Neuronal stem cell (in vitro differentiated cells): Measurements from ENCODE around the gene MAGEA9B.
"Not testable (repeated sequence)": the region's sequence is repeated elsewhere in the genome, so short reads cannot be mapped to it uniquely, and the experiment has no call there.

Experiments used
- DNase-seq: peaks from one replicate; pipeline ENCODE4 v3.0.0-alpha.2; 2013; ENCODE audit warnings: low spot score
- H2AFZ ChIP-seq: one replicate; pipeline ENCODE4 v1.6.1; 2013; ENCODE audit warnings: mild to moderate bottlenecking, low read length, inconsistent platforms
- H2AK5ac ChIP-seq: 2 replicates; pipeline ENCODE4 v1.6.1; 2013; ENCODE audit warnings: low read depth, mild to moderate bottlenecking, inconsistent platforms, low read length, moderate library complexity, mixed read lengths
- H2BK120ac ChIP-seq: 2 replicates; pipeline ENCODE4 v1.6.1; 2013; ENCODE audit warnings: low read depth, mild to moderate bottlenecking, inconsistent platforms, low read length, moderate library complexity, mixed read lengths
- H2BK12ac ChIP-seq: one replicate; pipeline ENCODE4 v1.6.1; 2013; ENCODE audit warnings: low read length, inconsistent platforms
- H2BK15ac ChIP-seq: 2 replicates; pipeline ENCODE4 v1.6.1; 2013; ENCODE audit warnings: mild to moderate bottlenecking, low read length, inconsistent platforms, mixed read lengths
- H2BK5ac ChIP-seq: one replicate; pipeline ENCODE4 v1.6.1; 2013; ENCODE audit warnings: inconsistent platforms, mild to moderate bottlenecking, low read length, moderate library complexity
- H3K14ac ChIP-seq: one replicate; pipeline ENCODE4 v1.6.1; 2013; ENCODE audit warnings: low read length, inconsistent platforms
- H3K18ac ChIP-seq: 2 replicates; pipeline ENCODE4 v1.6.1; 2013; ENCODE audit warnings: low read length, inconsistent platforms
- H3K23ac ChIP-seq: 2 replicates; pipeline ENCODE4 v1.6.1; 2013; ENCODE audit warnings: low read depth, mild to moderate bottlenecking, mixed read lengths, low read length, inconsistent platforms; ENCODE audit not compliant: poor library complexity
- H3K27ac ChIP-seq: replicated peaks from 3 replicates; pipeline ENCODE4 v1.5.1; 2013; ENCODE audit warnings: low read length, inconsistent platforms
- H3K27me3 ChIP-seq, 3 experiments: 2 replicates each; pipeline ENCODE4 v1.6.1; 2013; ENCODE audit warnings: low read length in 3 of 3, mild to moderate bottlenecking in 2 of 3, inconsistent platforms in 1 of 3, low read depth in 1 of 3, mixed read lengths in 1 of 3, moderate library complexity in 1 of 3; ENCODE audit not compliant: control insufficient read depth in 3 of 3, insufficient read depth in 3 of 3
- H3K36me3 ChIP-seq, 2 donors: replicated peaks in 1 of 2; 2 replicates each; pipeline ENCODE4 v1.6.1; 2013; ENCODE audit warnings: low read length in 2 of 2; ENCODE audit not compliant: control insufficient read depth in 2 of 2, insufficient read depth in 2 of 2
- H3K4ac ChIP-seq: 2 replicates; pipeline ENCODE4 v1.6.1; 2013; ENCODE audit warnings: inconsistent platforms, mild to moderate bottlenecking, low read length, moderate library complexity
- H3K4me1 ChIP-seq, 2 donors: 1 replicate in 1 of 2; 2 replicates in 1 of 2; pipeline ENCODE4 v1.6.1; 2013; ENCODE audit warnings: low read length in 2 of 2, low read depth in 1 of 2; ENCODE audit not compliant: control insufficient read depth in 2 of 2, insufficient read depth in 1 of 2
- H3K4me2 ChIP-seq: one replicate; pipeline ENCODE4 v1.6.1; 2013; ENCODE audit warnings: mild to moderate bottlenecking, low read length, inconsistent platforms; ENCODE audit not compliant: insufficient read depth, poor library complexity, severe bottlenecking
- H3K4me3 ChIP-seq, 2 donors: 2 replicates each; pipeline ENCODE4 v1.5.1; 2013; ENCODE audit warnings: low read length in 2 of 2, mild to moderate bottlenecking in 2 of 2, inconsistent platforms in 1 of 2, moderate library complexity in 1 of 2
- H3K79me1 ChIP-seq: one replicate; pipeline ENCODE4 v1.6.1; 2013; ENCODE audit warnings: low read depth, mild to moderate bottlenecking, inconsistent platforms, low read length, moderate library complexity
- H3K9ac ChIP-seq: one replicate; pipeline ENCODE4 v1.6.1; 2013; ENCODE audit warnings: mild to moderate bottlenecking, low read depth, low read length, inconsistent platforms; ENCODE audit not compliant: poor library complexity
- H3K9me3 ChIP-seq, 2 donors: replicated peaks in 1 of 2; 2 replicates each; pipeline versions ENCODE3 to v1.6.1; 2013; ENCODE audit warnings: low read length in 2 of 2, mild to moderate bottlenecking in 2 of 2, inconsistent platforms in 1 of 2, low read depth in 1 of 2, mixed read lengths in 1 of 2, moderate library complexity in 1 of 2; ENCODE audit not compliant: control insufficient read depth in 2 of 2, insufficient read depth in 1 of 2
- H4K8ac ChIP-seq: one replicate; pipeline ENCODE4 v1.6.1; 2013; ENCODE audit warnings: low read depth, mild to moderate bottlenecking, inconsistent platforms, low read length, moderate library complexity
- H4K91ac ChIP-seq: one replicate; pipeline ENCODE4 v1.6.1; 2013; ENCODE audit warnings: low read length, low read depth, mild to moderate bottlenecking, inconsistent platforms; ENCODE audit not compliant: poor library complexity
- WGBS, 2 donors: extraction: QIAGEN DNeasy Blood & Tissue Kit; methylation state at CpG; one replicate each; pipeline ENCODE4 v1.1.7; 2013; ENCODE audit warnings: missing lambda C conversion rate in 2 of 2, mixed read lengths in 1 of 2; ENCODE audit not compliant: insufficient read length in 2 of 2, insufficient replicate concordance in 1 of 2; ENCODE audit errors: extremely low coverage in 2 of 2; 5-methylcytosine and 5-hydroxymethylcytosine counted together

Gene MAGEA9B

DNA sequence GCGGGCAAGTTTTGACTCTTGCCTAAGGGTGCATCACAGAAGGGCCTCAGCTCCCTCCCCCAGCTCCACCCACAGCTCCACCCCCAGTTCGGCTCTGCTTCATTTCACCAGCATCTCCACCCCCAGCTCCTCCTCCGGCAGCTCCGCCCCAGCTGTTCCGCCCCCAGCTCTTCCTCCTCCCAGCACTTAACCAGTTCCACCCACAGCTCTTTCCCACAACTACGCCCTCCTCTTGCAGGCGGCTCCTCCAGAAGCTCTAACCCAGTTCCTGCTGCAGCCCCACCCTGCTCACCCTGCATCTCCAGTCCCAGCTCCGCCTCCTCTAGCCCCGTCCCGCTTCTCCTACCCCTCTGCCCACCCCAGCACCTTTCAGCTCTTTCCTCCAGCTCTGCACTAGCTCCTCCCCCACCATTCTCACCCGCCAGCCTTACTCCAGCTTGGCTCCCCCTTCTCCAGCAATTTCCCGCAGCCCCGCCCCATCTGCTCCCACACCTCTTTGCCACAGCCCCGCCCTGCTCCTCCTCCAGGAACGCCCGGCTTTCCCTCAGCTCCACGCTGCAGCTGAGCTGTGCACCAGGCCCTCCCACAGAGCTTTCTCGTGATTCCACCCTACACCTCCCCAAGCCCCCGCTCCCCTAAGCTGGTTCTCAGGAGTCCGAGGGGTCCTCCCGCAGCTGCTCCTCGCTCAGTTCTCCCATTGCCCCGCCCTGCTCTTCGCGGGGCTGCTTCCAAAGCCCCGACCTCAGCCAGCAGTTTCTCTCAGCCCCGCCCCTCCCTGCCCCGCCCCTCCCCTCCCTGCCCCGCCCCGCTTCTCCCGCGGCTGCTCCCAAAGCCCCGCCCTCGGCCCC is 47.8 kb downstream of the MAGEA9B start:
- H3K4me1 ChIP-seq = no peaks in the 10 kb centered on the region
- no peak overlapping the region for H3K14ac ChIP-seq
- peak overlapping the region; percentile 93 for H2AFZ ChIP-seq
- no peak overlapping the region for H2BK15ac ChIP-seq
- peak overlapping the region; percentile 87 for H3K27ac ChIP-seq
- no peaks in the 10 kb centered on the region for H3K36me3 ChIP-seq
- no peak overlapping the region for H3K4ac ChIP-seq
- H3K4me3 ChIP-seq = peak overlapping the region; percentile 54 to 79
- no peak overlapping the region for H2BK12ac ChIP-seq
- no peak overlapping the region for H2BK120ac ChIP-seq
- peak overlapping the region; percentile 40 for H3K4me2 ChIP-seq
- H2BK5ac ChIP-seq = peak overlapping the region; percentile 39
- no peaks in the 10 kb centered on the region for H3K27me3 ChIP-seq
- H2AK5ac ChIP-seq = no peak overlapping the region
- WGBS, 2 donors = no CpG with 5 or more reads among the region's 34 CpGs
- H3K79me1 ChIP-seq = no peaks in the 10 kb centered on the region
- no peak overlapping the region for H4K8ac ChIP-seq
- peak; percentile 79 for DNase-seq
- H3K23ac ChIP-seq = no peak overlapping the region
- H4K91ac ChIP-seq = no peak overlapping the region
- H3K9ac ChIP-seq = peak overlapping the region; percentile 70
- peak overlapping the region; percentile 71 for H3K18ac ChIP-seq
- no peaks in the 10 kb centered on the region for H3K9me3 ChIP-seq

- not testable (repeated sequence) for H2BK5ac ChIP-seq, H4K8ac ChIP-seq, H2AFZ ChIP-seq, H2BK120ac ChIP-seq, H2BK15ac ChIP-seq, H2AK5ac ChIP-seq, H4K91ac ChIP-seq, H3K4ac ChIP-seq, H3K36me3 ChIP-seq, H3K9ac ChIP-seq, H3K27ac ChIP-seq, H2BK12ac ChIP-seq, H3K4me3 ChIP-seq, H3K4me1 ChIP-seq, H3K9me3 ChIP-seq, H3K27me3 ChIP-seq, H3K18ac ChIP-seq, H3K14ac ChIP-seq, H3K4me2 ChIP-seq, H3K79me1 ChIP-seq, H3K23ac ChIP-seq, DNase-seq
- WGBS, 2 donors = no CpG with 5 or more reads among the region's 11 CpGs
Observed at GRCh38 chrX:149537474-149537873, 49.8 kb downstream of the MAGEA9B start.

- not testable (repeated sequence) for H4K91ac ChIP-seq, H4K8ac ChIP-seq, H3K14ac ChIP-seq, H3K4ac ChIP-seq, DNase-seq, H3K27ac ChIP-seq, H2BK120ac ChIP-seq, H2BK5ac ChIP-seq, H3K9ac ChIP-seq, H3K27me3 ChIP-seq, H2BK15ac ChIP-seq, H3K4me2 ChIP-seq, H3K4me1 ChIP-seq, H3K36me3 ChIP-seq, H2BK12ac ChIP-seq, H3K79me1 ChIP-seq, H3K18ac ChIP-seq, H2AFZ ChIP-seq, H3K4me3 ChIP-seq, H3K23ac ChIP-seq, H2AK5ac ChIP-seq, H3K9me3 ChIP-seq
- no CpG with 5 or more reads among the region's 3 CpGs for WGBS, 2 donors
Observed at GRCh38 chrX:149534926-149535602, 52.2 kb downstream of the MAGEA9B start.

DNA sequence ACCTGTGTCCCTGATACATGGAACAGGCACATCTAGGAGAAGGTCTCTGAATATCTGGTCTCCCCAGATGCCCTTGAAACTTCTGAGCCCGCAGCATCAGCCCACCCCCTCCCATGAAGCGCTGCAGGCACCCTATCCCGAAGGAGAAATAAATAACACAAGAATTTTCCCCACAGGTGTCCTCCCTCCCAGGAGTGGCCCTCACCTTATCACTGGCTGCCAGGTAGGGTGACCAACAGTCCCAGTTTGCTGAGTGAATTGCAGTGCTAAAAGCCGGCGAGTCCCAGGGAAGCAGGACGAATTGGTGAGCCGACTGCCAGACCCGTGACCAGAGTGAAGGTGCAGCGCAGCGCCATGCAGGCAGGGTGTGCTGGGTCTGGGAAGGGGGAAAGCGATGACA is 53.3 kb downstream of the MAGEA9B start:
- not testable (repeated sequence) for H3K18ac ChIP-seq, H3K23ac ChIP-seq, H3K4ac ChIP-seq, H3K9ac ChIP-seq, H3K27me3 ChIP-seq, H3K4me2 ChIP-seq, H3K14ac ChIP-seq, H2BK15ac ChIP-seq, DNase-seq, H3K9me3 ChIP-seq, H2BK5ac ChIP-seq, H3K36me3 ChIP-seq, H3K79me1 ChIP-seq, H4K8ac ChIP-seq, H3K4me1 ChIP-seq, H3K4me3 ChIP-seq, H2AK5ac ChIP-seq, H2BK120ac ChIP-seq, H3K27ac ChIP-seq, H4K91ac ChIP-seq, H2AFZ ChIP-seq, H2BK12ac ChIP-seq
- no CpG with 5 or more reads among the region's 11 CpGs for WGBS, 2 donors
